Lower lobe of right lung (tissue), 2 donors: ENCODE data around the gene KLF11. TPM values are rescaled to one million over a fixed set of nuclear protein-coding genes. Genes with fewer than 3 reads are reported as not detected.

Experiments used
- ATAC-seq, 2 donors: fragments of 200-7000 bp; cut with Tn5 transposase; one replicate each; pipeline ENCODE4 v1.9.1; 2020 to 2022; ENCODE audit warnings: mild to moderate bottlenecking in 2 of 2, moderate library complexity in 2 of 2
- DNase-seq: peaks from one replicate; pipeline ENCODE4 v3.0.0-alpha.2; 2020
- H3K27ac ChIP-seq: fragments of 200-600 bp; one replicate; pipeline ENCODE4 v1.8.0; 2022
- H3K27me3 ChIP-seq: fragments of 200-600 bp; one replicate; pipeline ENCODE4 v1.8.0; 2022; ENCODE audit warnings: low read depth
- H3K36me3 ChIP-seq: fragments of 200-600 bp; one replicate; pipeline ENCODE4 v1.8.0; 2022; ENCODE audit warnings: mild to moderate bottlenecking
- H3K4me1 ChIP-seq: fragments of 200-600 bp; one replicate; pipeline ENCODE4 v1.8.0; 2022
- H3K4me3 ChIP-seq: fragments of 200-600 bp; one replicate; pipeline ENCODE4 v1.8.0; 2022; ENCODE audit warnings: mild to moderate bottlenecking
- H3K9me3 ChIP-seq: fragments of 200-600 bp; one replicate; pipeline ENCODE4 v1.8.0; 2022
- CTCF ChIP-seq: fragments of 200-600 bp; IDR thresholded peaks from one replicate; pipeline ENCODE4 v1.8.0; 2022; ENCODE audit warnings: antibody characterized with exemption, mild to moderate bottlenecking
- intact Hi-C: fragments of 100-400 bp; cut with DNase I; formaldehyde crosslinking; loops from one replicate; pipeline ENCODE4 v1.11.0; 2022
- total RNA-seq: library from RNA; stranded (reverse); fragmentation: NEBNext Ultra II Directional; extraction: Animal tissue kit (Norgen Biotek cat#: 25700); gene quantifications from one replicate; pipeline ENCODE4 v1.2.1, GENCODE V29; 2021
- donor health status: DM: no; HTN: yes; CAD: no; lungs with severe emphysema.

Gene KLF11
- total RNA-seq, 1 donor from 2014 or later, result 40.8 TPM

GRCh38 chr2:10045561-10046355 lies 2.4 kb downstream of the KLF11 start:
- peaks cover 47% of the 10 kb centered on the region for H3K36me3 ChIP-seq
- intact Hi-C loops, result loop anchor here (10.0 kb wide), 1 partner anchor 61 kb away; no protein-coding TSS in a partner anchor

GRCh38 chr2:10046931-10047330 lies 3.6 kb downstream of the KLF11 start:
- Histone ChIP-seq H3K9me3 (no peaks in the 10 kb centered on the region), H3K4me1 (peaks cover 61% of the 10 kb centered on the region), H3K4me3 (no peak overlapping the region), H3K36me3 (peaks cover 59% of the 10 kb centered on the region), H3K27ac (no peak overlapping the region), H3K27me3 (no peaks in the 10 kb centered on the region)
- DNase-seq, result peak; percentile 15
- ATAC-seq, result no peak
- intact Hi-C loops, result loop anchor here (10.0 kb wide), 1 partner anchor 62 kb away; no protein-coding TSS in a partner anchor
- no peak for TF ChIP-seq CTCF

More at GRCh38 chr2:10045561-10046355, 2.4 kb downstream of the KLF11 start:
- H3K4me3 ChIP-seq, result peak overlapping the region; percentile 63
- peak overlapping the region; percentile 94 for H3K27ac ChIP-seq
- no peak for ATAC-seq
- peak; percentile 52 for DNase-seq
- no peaks in the 10 kb centered on the region for H3K27me3 ChIP-seq
- peaks cover 72% of the 10 kb centered on the region for H3K4me1 ChIP-seq
- TF ChIP-seq CTCF, result no peak
- no peaks in the 10 kb centered on the region for H3K9me3 ChIP-seq

- Histone ChIP-seq H3K4me3 (no peak overlapping the region), H3K27ac (no peak overlapping the region), H3K9me3 (no peaks in the 10 kb centered on the region), H3K27me3 (no peaks in the 10 kb centered on the region), H3K36me3 (peaks cover 68% of the 10 kb centered on the region), H3K4me1 (peaks cover 59% of the 10 kb centered on the region)
- ATAC-seq, result no peak
- TF ChIP-seq CTCF, result no peak
- peak; percentile 34 for DNase-seq
- intact Hi-C loops, result loop anchor here (10.0 kb wide), 1 partner anchor 63 kb away; no protein-coding TSS in a partner anchor
Measured at GRCh38 chr2:10047616-10048500, 4.5 kb downstream of the KLF11 start.

- TF ChIP-seq CTCF, result peak; percentile 61
- Histone ChIP-seq H3K36me3 (peaks cover 76% of the 10 kb centered on the region), H3K9me3 (no peaks in the 10 kb centered on the region), H3K4me1 (peaks cover 66% of the 10 kb centered on the region), H3K27me3 (no peaks in the 10 kb centered on the region), H3K27ac (no peak overlapping the region), H3K4me3 (no peak overlapping the region)
- no peak for ATAC-seq
- intact Hi-C loops, result loop anchor here (10.0 kb wide), 1 partner anchor 64 kb away; no protein-coding TSS in a partner anchor
- peak; percentile 38 for DNase-seq
Measured at GRCh38 chr2:10048501-10049171, 5.3 kb downstream of the KLF11 start.

GRCh38 chr2:10052216-10052615 lies 8.9 kb downstream of the KLF11 start:
- Histone ChIP-seq H3K36me3 (peaks cover 84% of the 10 kb centered on the region), H3K27ac (no peak overlapping the region), H3K4me3 (no peak overlapping the region), H3K9me3 (no peaks in the 10 kb centered on the region), H3K27me3 (no peaks in the 10 kb centered on the region), H3K4me1 (peaks cover 58% of the 10 kb centered on the region)
- no peak for TF ChIP-seq CTCF
- peak; percentile 37 for DNase-seq
- ATAC-seq, result no peak
- intact Hi-C loops, result no loop called here
